Keratinocyte (primary cell): ENCODE data around the gene SAXO1.
"Not testable (repeated sequence)": the region's sequence is repeated elsewhere in the genome, so short reads cannot be mapped to it uniquely, and the experiment has no call there.

Experiments used
- EZH2 ChIP-seq: IDR thresholded peaks from one replicate; pipeline ENCODE4 v1.6.1; 2012; ENCODE audit warnings: inconsistent platforms, mild to moderate bottlenecking, low read length, moderate library complexity
- TF ChIP-seq, protein P1 (sequence below), 3 experiments: IDR thresholded peaks in 1 of 3; conservative IDR thresholded peaks in 1 of 3; optimal IDR thresholded peaks in 1 of 3; 2 replicates in 2 of 3; 3 replicates in 1 of 3; pipeline versions ENCODE3 to v1.5.1; 2011; ENCODE audit warnings: low read length in 3 of 3, mild to moderate bottlenecking in 3 of 3, moderate library complexity in 2 of 3, control low read depth in 1 of 3, inconsistent platforms in 1 of 3; ENCODE audit not compliant: insufficient read depth in 2 of 3; ENCODE audit errors: extremely low read depth in 1 of 3

DNA sequence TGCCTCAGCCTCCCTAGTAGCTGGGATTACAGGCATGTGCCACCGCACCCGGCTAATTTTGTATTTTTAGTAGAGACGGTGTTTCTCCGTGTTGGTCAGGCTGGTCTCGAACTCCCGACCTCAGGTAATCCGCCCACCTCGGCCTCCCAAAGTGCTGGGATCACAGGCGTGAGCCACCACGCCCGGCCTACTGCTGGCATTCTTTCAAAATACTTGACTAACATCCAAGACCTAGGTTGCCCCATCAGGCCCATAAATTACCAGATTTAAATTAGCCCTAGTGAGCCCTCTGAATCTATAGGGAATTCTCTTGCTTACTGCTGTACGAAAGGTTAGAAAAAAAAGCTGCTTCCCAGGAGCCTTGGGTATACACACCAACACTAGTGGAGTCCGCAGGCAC, 102.4 kb downstream of the SAXO1 start:
- TF ChIP-seq, protein P1, sequence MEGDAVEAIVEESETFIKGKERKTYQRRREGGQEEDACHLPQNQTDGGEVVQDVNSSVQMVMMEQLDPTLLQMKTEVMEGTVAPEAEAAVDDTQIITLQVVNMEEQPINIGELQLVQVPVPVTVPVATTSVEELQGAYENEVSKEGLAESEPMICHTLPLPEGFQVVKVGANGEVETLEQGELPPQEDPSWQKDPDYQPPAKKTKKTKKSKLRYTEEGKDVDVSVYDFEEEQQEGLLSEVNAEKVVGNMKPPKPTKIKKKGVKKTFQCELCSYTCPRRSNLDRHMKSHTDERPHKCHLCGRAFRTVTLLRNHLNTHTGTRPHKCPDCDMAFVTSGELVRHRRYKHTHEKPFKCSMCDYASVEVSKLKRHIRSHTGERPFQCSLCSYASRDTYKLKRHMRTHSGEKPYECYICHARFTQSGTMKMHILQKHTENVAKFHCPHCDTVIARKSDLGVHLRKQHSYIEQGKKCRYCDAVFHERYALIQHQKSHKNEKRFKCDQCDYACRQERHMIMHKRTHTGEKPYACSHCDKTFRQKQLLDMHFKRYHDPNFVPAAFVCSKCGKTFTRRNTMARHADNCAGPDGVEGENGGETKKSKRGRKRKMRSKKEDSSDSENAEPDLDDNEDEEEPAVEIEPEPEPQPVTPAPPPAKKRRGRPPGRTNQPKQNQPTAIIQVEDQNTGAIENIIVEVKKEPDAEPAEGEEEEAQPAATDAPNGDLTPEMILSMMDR (optimal IDR thresholded peaks at IDR 0.05 in 1 of 3, IDR thresholded peaks at IDR 0.05 in 1 of 3, conservative IDR thresholded peaks at IDR 0.05 in 1 of 3; ENCODE audit: extremely low read depth in 1 of 3, insufficient read depth in 2 of 3, low read length in 3 of 3) = not testable (repeated sequence)
- not testable (repeated sequence) for TF ChIP-seq EZH2
